A549 (cell line): ENCODE results near the gene HDGFL2. TPM values are rescaled to one million over a fixed set of nuclear protein-coding genes. Genes with fewer than 3 reads are reported as not detected.

Experiments
- ATAC-seq, 2 experiments: fragments of 200-7000 bp in 1 of 2; fragments of >200 bp in 1 of 2; cut with Nextera tagmentation in 1 of 2; cut with Tn5 transposase in 1 of 2; 3 replicates each; pipeline versions ENCODE4 v1.8.0 to v1.9.1; 2018 to 2020; ENCODE audit warnings: mild to moderate bottlenecking in 1 of 2, moderate library complexity in 1 of 2
- CTCF ChIA-PET: fragments of 300-600 bp; sonication (Branson Sonifier 250); formaldehyde crosslinking; extraction: SDS; loops from one replicate; lab custom pipeline; 2021; ENCODE audit warnings: antibody characterized with exemption, inconsistent platforms; lab: Yijun Ruan, JAX
- POLR2A ChIA-PET: fragments of 350-600 bp; formaldehyde crosslinking; extraction: SDS; loops from one replicate; lab custom pipeline; 2021; ENCODE audit warnings: antibody characterized with exemption, inconsistent platforms; lab: Yijun Ruan, JAX
- DNase-seq, 2 experiments: peaks; one replicate each; pipeline versions ENCODE4 v3.0.0 to v3.0.0-alpha.2; 2011 to 2016; ENCODE audit warnings: low read depth in 1 of 2, low spot score in 1 of 2
- FAIRE-seq: peaks from 2 replicates; lab custom pipeline; 2011; peaks lifted over from hg19 to GRCh38; lab: Jason Lieb, UNC
- H3K27ac ChIP-seq, 2 experiments: fragments of >200 bp; sonication (Bioruptor Twin); formaldehyde crosslinking; 3 replicates each; pipeline ENCODE4 v1.5.1; 2016 to 2017
- H3K4me1 ChIP-seq: fragments of >200 bp; sonication (Bioruptor Twin); formaldehyde crosslinking; 3 replicates; pipeline ENCODE4 v1.6.1; 2016
- H3K4me2 ChIP-seq: fragments of >200 bp; sonication (Bioruptor Twin); formaldehyde crosslinking; 3 replicates; pipeline ENCODE4 v1.6.1; 2016
- H3K4me3 ChIP-seq: fragments of >200 bp; sonication (Bioruptor Twin); formaldehyde crosslinking; 3 replicates; pipeline ENCODE4 v1.5.1; 2016
- H3K9me3 ChIP-seq: fragments of >200 bp; sonication (Bioruptor Twin); formaldehyde crosslinking; 3 replicates; pipeline ENCODE4 v1.6.1; 2016
- ATOH8 ChIP-seq: fragments of 250-450 bp; sonication (Bioruptor Pico); IDR thresholded peaks from 2 replicates; pipeline ENCODE4 v1.5.0; 2020; ENCODE audit warnings: low read depth, mild to moderate bottlenecking, moderate library complexity
- BHLHE40 ChIP-seq: IDR thresholded peaks from 2 replicates; pipeline ENCODE4 v1.6.1; 2012; ENCODE audit warnings: low read depth, low read length, inconsistent platforms
- CHD2 ChIP-seq: fragments of 150-350 bp; IDR thresholded peaks from 2 replicates; pipeline ENCODE4 v1.6.1; 2014; ENCODE audit warnings: low read length; ENCODE audit not compliant: partially characterized antibody
- CHD4 ChIP-seq: fragments of 200-600 bp; sonication (generic); IDR thresholded peaks from 2 replicates; pipeline ENCODE4 v1.6.1; 2016; ENCODE audit warnings: antibody characterized with exemption, mild to moderate bottlenecking, borderline replicate concordance
- EHMT2 ChIP-seq: fragments of 200-600 bp; sonication (generic); IDR thresholded peaks from 2 replicates; pipeline ENCODE4 v1.6.1; 2016; ENCODE audit warnings: antibody characterized with exemption, low read depth, mild to moderate bottlenecking, moderate library complexity
- ESRRA ChIP-seq: fragments of 150-350 bp; IDR thresholded peaks from 2 replicates; pipeline ENCODE4 v1.6.1; 2014; ENCODE audit warnings: mild to moderate bottlenecking, low read length, borderline replicate concordance
- FOSB ChIP-seq: fragments of 250-450 bp; sonication (Bioruptor Pico); IDR thresholded peaks from 2 replicates; pipeline ENCODE4 v1.5.0; 2020; ENCODE audit warnings: mild to moderate bottlenecking, moderate library complexity
- FOSL2 ChIP-seq, 2 experiments: fragments of 450-650 bp in 1 of 2; fragments of >200 bp in 1 of 2; sonication (Bioruptor Twin) in 1 of 2; formaldehyde crosslinking; IDR thresholded peaks; 2 replicates each; pipeline versions ENCODE4 v1.5.0 to v1.6.1; 2016 to 2020; ENCODE audit warnings: mild to moderate bottlenecking in 1 of 2, moderate library complexity in 1 of 2
- FOXS1 ChIP-seq: fragments of 250-450 bp; sonication (Bioruptor Pico); IDR thresholded peaks from 2 replicates; pipeline ENCODE4 v1.5.0; 2020; ENCODE audit warnings: mild to moderate bottlenecking, moderate library complexity
- GATA3 ChIP-seq: IDR thresholded peaks from 2 replicates; pipeline ENCODE4 v1.6.1; 2012; ENCODE audit warnings: borderline replicate concordance
- HEYL ChIP-seq: fragments of 250-450 bp; sonication (Bioruptor Pico); IDR thresholded peaks from 2 replicates; pipeline ENCODE4 v1.8.0; 2021; ENCODE audit warnings: mild to moderate bottlenecking, moderate library complexity
- HOXB5 ChIP-seq: fragments of 250-450 bp; sonication (Bioruptor Pico); IDR thresholded peaks from 2 replicates; pipeline ENCODE4 v1.5.0; 2020; ENCODE audit warnings: mild to moderate bottlenecking, moderate library complexity
- JUN ChIP-seq, 2 experiments: fragments of >200 bp; sonication (Bioruptor Twin); formaldehyde crosslinking; IDR thresholded peaks; 2 replicates in 1 of 2; 3 replicates in 1 of 2; pipeline ENCODE4 v1.6.1; 2016 to 2017
- JUNB ChIP-seq: fragments of >200 bp; sonication (Bioruptor Twin); formaldehyde crosslinking; IDR thresholded peaks from 2 replicates; pipeline ENCODE4 v1.6.1; 2016
- KDM1A ChIP-seq: fragments of 200-600 bp; sonication (generic); IDR thresholded peaks from 2 replicates; pipeline ENCODE4 v1.6.1; 2016; ENCODE audit warnings: low read depth, mild to moderate bottlenecking
- MAFK ChIP-seq: fragments of 450-650 bp; IDR thresholded peaks from 2 replicates; pipeline ENCODE4 v1.6.1; 2014; ENCODE audit not compliant: partially characterized antibody
- MAZ ChIP-seq: fragments of 150-350 bp; IDR thresholded peaks from 2 replicates; pipeline ENCODE4 v1.6.1; 2014; ENCODE audit warnings: antibody characterized with exemption, low read depth, low read length, borderline replicate concordance
- NFE2L2 ChIP-seq: fragments of 150-350 bp; conservative IDR thresholded peaks from 2 replicates; pipeline ENCODE4 v1.6.1; 2014; ENCODE audit warnings: low read length
- NR3C1 ChIP-seq: fragments of >200 bp; sonication (Bioruptor Twin); formaldehyde crosslinking; IDR thresholded peaks from 3 replicates; pipeline ENCODE4 v1.6.1; 2017
- PBX3 ChIP-seq: IDR thresholded peaks from 2 replicates; pipeline ENCODE4 v1.6.1; 2012
- PHF8 ChIP-seq: fragments of 200-600 bp; sonication (generic); IDR thresholded peaks from 2 replicates; pipeline ENCODE4 v1.6.1; 2016; ENCODE audit warnings: low read depth, mild to moderate bottlenecking, antibody characterized with exemption, moderate library complexity, borderline replicate concordance
- POLR2A ChIP-seq: IDR thresholded peaks from 2 replicates; pipeline ENCODE4 v1.6.1; 2012; ENCODE audit warnings: mild to moderate bottlenecking, low read length
- POLR2AphosphoS2 ChIP-seq: conservative IDR thresholded peaks from 2 replicates; pipeline ENCODE4 v1.6.1; 2012; ENCODE audit warnings: low read length, improper control_type of control experiment, inconsistent platforms
- RAD21 ChIP-seq, 2 experiments: fragments of >200 bp in 1 of 2; sonication (Bioruptor Twin) in 1 of 2; formaldehyde crosslinking in 1 of 2; IDR thresholded peaks in 1 of 2; conservative IDR thresholded peaks in 1 of 2; 2 replicates in 1 of 2; 3 replicates in 1 of 2; pipeline ENCODE4 v1.6.1; 2012 to 2018; ENCODE audit warnings: inconsistent platforms in 1 of 2
- RARB ChIP-seq: fragments of 250-450 bp; sonication (Bioruptor Pico); IDR thresholded peaks from 2 replicates; pipeline ENCODE4 v1.8.0; 2021; ENCODE audit warnings: mild to moderate bottlenecking, moderate library complexity
- RCOR1 ChIP-seq: fragments of 150-350 bp; IDR thresholded peaks from 2 replicates; pipeline ENCODE4 v1.6.1; 2014; ENCODE audit warnings: antibody characterized with exemption, low read length, low read depth
- RNF2 ChIP-seq: fragments of 200-600 bp; sonication (generic); IDR thresholded peaks from 2 replicates; pipeline ENCODE4 v1.6.1; 2016; ENCODE audit warnings: low read depth, mild to moderate bottlenecking, antibody characterized with exemption, moderate library complexity, borderline replicate concordance
- SMC3 ChIP-seq: fragments of >200 bp; sonication (Bioruptor Twin); formaldehyde crosslinking; IDR thresholded peaks from 3 replicates; pipeline ENCODE4 v1.6.1; 2018; ENCODE audit warnings: inconsistent platforms
- TP53 ChIP-seq: fragments of 250-450 bp; sonication (Bioruptor Pico); IDR thresholded peaks from 2 replicates; pipeline ENCODE4 v1.5.0; 2021; ENCODE audit warnings: mild to moderate bottlenecking, moderate library complexity
- USF2 ChIP-seq: fragments of 450-650 bp; IDR thresholded peaks from 2 replicates; pipeline ENCODE4 v1.6.1; 2014; ENCODE audit warnings: antibody characterized with exemption
- ZC3H11A ChIP-seq: fragments of 450-650 bp; IDR thresholded peaks from 2 replicates; pipeline ENCODE4 v1.6.1; 2014; ENCODE audit warnings: antibody characterized with exemption, mild to moderate bottlenecking
- ZSCAN20 ChIP-seq: fragments of 250-450 bp; sonication (Bioruptor Pico); IDR thresholded peaks from 2 replicates; pipeline ENCODE4 v1.8.0; 2022; ENCODE audit warnings: mild to moderate bottlenecking, moderate library complexity
- WGBS: methylation state at CpG from one replicate; pipeline ENCODE4 v1.1.6; 2017; ENCODE audit errors: missing lambda C conversion rate; 5-methylcytosine and 5-hydroxymethylcytosine counted together
- polyA plus RNA-seq, 4 experiments: library from polyadenylated mRNA; depleted of rRNA in 3 of 4; stranded (reverse); fragments of >200 nt; fragmentation: RNase III in 1 of 4; extraction: RNeasy Plus Mini Kit Qiagen cat#74134 plus additional on column Dnase treatment in 1 of 4; gene quantifications; 2 replicates in 3 of 4; 3 replicates in 1 of 4; pipeline ENCODE4 v1.2.3, GENCODE V29; 2011 to 2017

HDGFL2 gene
- polyA plus RNA-seq, 2 of the 4 experiments (the other 2 are of a cell fraction): 10.8 to 34.3 TPM

- 95% methylated on average over 16 of the region's 16 CpGs for WGBS
- Histone ChIP-seq H3K4me3 (no peak overlapping the region), H3K9me3 (no peaks in the 10 kb centered on the region), H3K4me1 (no peaks in the 10 kb centered on the region), H3K4me2 (no peak overlapping the region), H3K27ac (no peak overlapping the region)
- DNase-seq (no peak), FAIRE-seq (no peak), ATAC-seq (no peak)
- ChIA-PET CTCF (interaction anchor here (0.6 to 2.7 kb wide), 2 partner anchors 29 to 289 kb away, joined by 3 to 11 read pairs; partner anchors contain the start of gene SH3GL1), POLR2A (no interaction called here)
- TF ChIP-seq RARB (CRISPR knock-in tag) (no peak), JUN (IDR thresholded peaks at IDR 0.05) (no peak), HEYL (no peak), PHF8 (no peak), RNF2 (no peak), FOSB (CRISPR knock-in tag) (no peak), FOSL2 (IDR thresholded peaks at IDR 0.05) (no peak), FOSL2 (CRISPR knock-in tag; IDR thresholded peaks at IDR 0.05) (no peak)
Observed at GRCh38 chr19:4429256-4429655, 42.8 kb upstream of the HDGFL2 start.

GRCh38 chr19:4429771-4430171 is 42.3 kb upstream of the HDGFL2 start:
- ChIA-PET POLR2A (no interaction called here), CTCF (interaction anchor here (0.6 to 2.7 kb wide), 2 partner anchors 29 to 290 kb away, joined by 3 to 11 read pairs; partner anchors contain the start of gene SH3GL1)
- FAIRE-seq (no peak), DNase-seq (no peak), ATAC-seq (no peak)
- Histone ChIP-seq H3K4me3 (no peak overlapping the region), H3K4me1 (no peaks in the 10 kb centered on the region), H3K9me3 (no peaks in the 10 kb centered on the region), H3K4me2 (no peak overlapping the region), H3K27ac (no peak overlapping the region)
- no peak for TF ChIP-seq ESRRA
- no peak for TF ChIP-seq HOXB5 (CRISPR knock-in tag)
- TF ChIP-seq FOXS1 (CRISPR knock-in tag): no peak
- TF ChIP-seq CHD2: no peak
- no peak for TF ChIP-seq RAD21 (conservative IDR thresholded peaks at IDR 0.05 in 1 of 2, IDR thresholded peaks at IDR 0.05 in 1 of 2)
- no peak for TF ChIP-seq MAFK
- TF ChIP-seq RCOR1: no peak
- no peak for TF ChIP-seq JUNB
- no peak for TF ChIP-seq PHF8
- no peak for TF ChIP-seq FOSB (CRISPR knock-in tag)
- TF ChIP-seq PBX3: no peak
- TF ChIP-seq CHD4: no peak
- TF ChIP-seq NFE2L2: no peak
- 90% methylated on average over 10 of the region's 12 CpGs for WGBS

GRCh38 chr19:4430760-4431159 is 41.3 kb upstream of the HDGFL2 start:
- no peak for DNase-seq
- Histone ChIP-seq H3K9me3 (no peaks in the 10 kb centered on the region), H3K4me3 (no peak overlapping the region), H3K4me1 (no peaks in the 10 kb centered on the region), H3K4me2 (no peak overlapping the region), H3K27ac (no peak overlapping the region)
- ChIA-PET POLR2A (no interaction called here), CTCF (interaction anchor here (0.5 kb wide), 1 partner anchor 12 kb away, joined by 3 read pairs; no protein-coding TSS in a partner anchor)
- FAIRE-seq: no peak
- 94% methylated on average over 12 of the region's 12 CpGs for WGBS
- no peak for ATAC-seq
- TF ChIP-seq POLR2A (no peak), KDM1A (no peak), POLR2AphosphoS2 (no peak), BHLHE40 (no peak), ZC3H11A (no peak), NR3C1 (no peak), EHMT2 (no peak), SMC3 (no peak), USF2 (no peak), ATOH8 (no peak), MAZ (no peak), GATA3 (no peak), TP53 (CRISPR knock-in tag) (no peak), ZSCAN20 (CRISPR knock-in tag) (no peak)
